WTC11 (cell line): ENCODE measurements around the gene ZIC2. TPM values are rescaled to one million over a fixed set of nuclear protein-coding genes. Genes with fewer than 3 reads are reported as not detected.

ENCODE experiments used
- ATAC-seq: fragments of 200-7000 bp; cut with Tn5 transposase; 2 replicates; pipeline ENCODE4 v1.10.0; 2021; ENCODE audit warnings: mild to moderate bottlenecking, moderate library complexity
- CTCF ChIA-PET: fragments of 300-600 bp; sonication (Branson Sonifier 250); formaldehyde crosslinking; loops from one replicate; lab custom pipeline; 2021; ENCODE audit warnings: antibody characterized with exemption; lab: Charles Lee
- POLR2A ChIA-PET: fragments of 350-600 bp; sonication (Branson Sonifier 250); formaldehyde crosslinking; loops from one replicate; lab custom pipeline; 2021; ENCODE audit warnings: antibody characterized with exemption; lab: Charles Lee
- DNase-seq: peaks from one replicate; pipeline ENCODE4 v3.0.0; 2021; ENCODE audit warnings: low spot score
- H3K27ac Mint-ChIP-seq: 2 replicates; pipeline ENCODE4 v1.8.0; 2021; ENCODE audit warnings: mixed read lengths
- H3K27me3 Mint-ChIP-seq: 2 replicates; pipeline ENCODE4 v1.8.0; 2021; ENCODE audit warnings: low read depth, mild to moderate bottlenecking, moderate library complexity, mixed read lengths
- H3K36me3 Mint-ChIP-seq: 2 replicates; pipeline ENCODE4 v1.8.0; 2021; ENCODE audit warnings: mixed read lengths
- H3K4me1 Mint-ChIP-seq: 2 replicates; pipeline ENCODE4 v1.8.0; 2022; ENCODE audit warnings: mixed read lengths
- H3K4me3 Mint-ChIP-seq: 2 replicates; pipeline ENCODE4 v1.8.0; 2021; ENCODE audit warnings: mild to moderate bottlenecking, moderate library complexity, mixed read lengths
- H3K9me3 Mint-ChIP-seq: 2 replicates; pipeline ENCODE4 v1.8.0; 2021; ENCODE audit warnings: mixed read lengths
- AFF4 ChIP-seq: sonication (generic); formaldehyde crosslinking; IDR thresholded peaks from 2 replicates; pipeline ENCODE4 v1.8.1; 2023; ENCODE audit warnings: mild to moderate bottlenecking, missing genetic modification reagents, borderline replicate concordance
- ATF3 ChIP-seq: sonication (generic); formaldehyde crosslinking; conservative IDR thresholded peaks from 2 replicates; pipeline ENCODE4 v1.8.1; 2022; ENCODE audit warnings: mild to moderate bottlenecking, missing genetic modification reagents
- CREM ChIP-seq: sonication (generic); formaldehyde crosslinking; IDR thresholded peaks from 2 replicates; pipeline ENCODE4 v1.8.1; 2022; ENCODE audit warnings: mild to moderate bottlenecking, missing genetic modification reagents, moderate library complexity
- E2F1 ChIP-seq: sonication (generic); formaldehyde crosslinking; IDR thresholded peaks from 2 replicates; pipeline ENCODE4 v1.8.0; 2022; ENCODE audit warnings: mild to moderate bottlenecking, missing genetic modification reagents
- ERG ChIP-seq: fragments of 250-450 bp; sonication (Bioruptor Pico); IDR thresholded peaks from 2 replicates; pipeline ENCODE4 v1.8.0; 2021; ENCODE audit warnings: mild to moderate bottlenecking
- ESRRA ChIP-seq: sonication (generic); formaldehyde crosslinking; IDR thresholded peaks from 2 replicates; pipeline ENCODE4 v1.8.1; 2022; ENCODE audit warnings: mild to moderate bottlenecking, missing genetic modification reagents, borderline replicate concordance
- FOXP1 ChIP-seq: sonication (generic); formaldehyde crosslinking; IDR thresholded peaks from 2 replicates; pipeline ENCODE4 v1.8.0; 2022; ENCODE audit warnings: missing genetic modification reagents, mild to moderate bottlenecking, moderate library complexity, borderline replicate concordance
- IRF1 ChIP-seq: sonication (generic); formaldehyde crosslinking; IDR thresholded peaks from 2 replicates; pipeline ENCODE4 v1.8.0; 2023; ENCODE audit warnings: missing genetic modification reagents
- MAX ChIP-seq: sonication (generic); formaldehyde crosslinking; IDR thresholded peaks from 2 replicates; pipeline ENCODE4 v1.8.0; 2022; ENCODE audit warnings: mild to moderate bottlenecking, missing genetic modification reagents
- NFATC4 ChIP-seq: fragments of 250-450 bp; sonication (Bioruptor Pico); IDR thresholded peaks from 2 replicates; pipeline ENCODE4 v1.9.0; 2021; ENCODE audit warnings: mild to moderate bottlenecking
- NFYB ChIP-seq: sonication (generic); formaldehyde crosslinking; conservative IDR thresholded peaks from 2 replicates; pipeline ENCODE4 v1.8.0; 2022; ENCODE audit warnings: low read depth, missing genetic modification reagents
- NR1H2 ChIP-seq: sonication (generic); formaldehyde crosslinking; IDR thresholded peaks from 2 replicates; pipeline ENCODE4 v1.9.0; 2021; ENCODE audit warnings: mild to moderate bottlenecking, moderate library complexity, missing genetic modification reagents
- NR3C1 ChIP-seq: sonication (generic); formaldehyde crosslinking; conservative IDR thresholded peaks from 2 replicates; pipeline ENCODE4 v1.8.1; 2023; ENCODE audit warnings: low read depth, mild to moderate bottlenecking, missing genetic modification reagents
- OVOL2 ChIP-seq: fragments of 250-450 bp; sonication (Bioruptor Pico); IDR thresholded peaks from 2 replicates; pipeline ENCODE4 v1.9.0; 2021; ENCODE audit warnings: mild to moderate bottlenecking, borderline replicate concordance
- SOX15 ChIP-seq: fragments of 250-450 bp; sonication (Bioruptor Pico); IDR thresholded peaks from 2 replicates; pipeline ENCODE4 v1.9.0; 2021; ENCODE audit warnings: mild to moderate bottlenecking
- STAT6 ChIP-seq: sonication (generic); formaldehyde crosslinking; conservative IDR thresholded peaks from 2 replicates; pipeline ENCODE4 v1.8.1; 2023; ENCODE audit warnings: mild to moderate bottlenecking, low read depth, missing genetic modification reagents, moderate library complexity
- ZMAT4 ChIP-seq: fragments of 250-450 bp; sonication (Bioruptor Pico); IDR thresholded peaks from 2 replicates; pipeline ENCODE4 v1.9.0; 2021; ENCODE audit warnings: mild to moderate bottlenecking
- ZNF232 ChIP-seq: sonication (generic); formaldehyde crosslinking; IDR thresholded peaks from 2 replicates; pipeline ENCODE4 v1.8.0; 2022; ENCODE audit warnings: mild to moderate bottlenecking, missing genetic modification reagents
- ZNF396 ChIP-seq: fragments of 250-450 bp; sonication (Bioruptor Pico); IDR thresholded peaks from 2 replicates; pipeline ENCODE4 v1.8.0; 2021; ENCODE audit warnings: mild to moderate bottlenecking, moderate library complexity, borderline replicate concordance
- ZNF416 ChIP-seq: fragments of 250-450 bp; sonication (Bioruptor Pico); IDR thresholded peaks from 2 replicates; pipeline ENCODE4 v1.9.0; 2021; ENCODE audit warnings: mild to moderate bottlenecking, inconsistent platforms
- total RNA-seq: library from RNA; stranded (reverse); gene quantifications from 3 replicates; pipeline ENCODE4 v1.2.3, GENCODE V29; 2021

ZIC2 gene
- total RNA-seq, 1 experiment from 2014 or later = 344 TPM

- Mint-ChIP-seq H3K4me1 (peaks cover 20% of the 10 kb centered on the region), H3K4me3 (no peak overlapping the region), H3K27ac (no peak overlapping the region), H3K9me3 (no peaks in the 10 kb centered on the region), H3K36me3 (no peaks in the 10 kb centered on the region), H3K27me3 (no peaks in the 10 kb centered on the region)
- DNase-seq (no peak), ATAC-seq (no peak)
- TF ChIP-seq ESRRA (CRISPR knock-in tag) = no peak
- no peak for TF ChIP-seq FOXP1 (CRISPR knock-in tag)
- TF ChIP-seq ZNF396 (CRISPR knock-in tag) = no peak
- no peak for TF ChIP-seq NFYB (CRISPR knock-in tag)
- TF ChIP-seq IRF1 = no peak
- TF ChIP-seq NR3C1 = no peak
- no peak for TF ChIP-seq E2F1 (CRISPR knock-in tag)
- TF ChIP-seq NFATC4 = no peak
- no peak for TF ChIP-seq AFF4
- TF ChIP-seq CREM = no peak
- no peak for TF ChIP-seq ERG (CRISPR knock-in tag)
- no peak for TF ChIP-seq MAX (CRISPR knock-in tag)
- TF ChIP-seq SOX15 = no peak
- no peak for TF ChIP-seq ZNF416 (CRISPR knock-in tag)
- no peak for TF ChIP-seq NR1H2
- CTCF ChIA-PET = no interaction called here
- POLR2A ChIA-PET = no interaction called here
These were observed 37.5 kb upstream of the ZIC2 start for GRCh38 chr13:99944102-99944501.

GRCh38 chr13:99944606-99945005 is 37.0 kb upstream of the ZIC2 start:
- Mint-ChIP-seq H3K4me1 (peaks cover 25% of the 10 kb centered on the region), H3K9me3 (no peaks in the 10 kb centered on the region), H3K27me3 (no peaks in the 10 kb centered on the region), H3K36me3 (no peaks in the 10 kb centered on the region), H3K4me3 (no peak overlapping the region), H3K27ac (no peak overlapping the region)
- DNase-seq = no peak
- ChIA-PET POLR2A (no interaction called here), CTCF (no interaction called here)
- no peak for ATAC-seq
- TF ChIP-seq ESRRA (CRISPR knock-in tag) (no peak), AFF4 (no peak), ZNF232 (CRISPR knock-in tag) (no peak), E2F1 (CRISPR knock-in tag) (no peak), STAT6 (CRISPR knock-in tag) (no peak), ZMAT4 (CRISPR knock-in tag) (no peak), OVOL2 (no peak), ATF3 (CRISPR knock-in tag) (no peak)
